ENCODE results near the gene RNF125. TPM values are rescaled to one million over a fixed set of nuclear protein-coding genes. Genes with fewer than 3 reads are reported as not detected.

Gene RNF125
- polyA plus RNA-seq, 1 of the 3 experiments (the other 2 are of a cell fraction), result 0.05 TPM

DNA sequence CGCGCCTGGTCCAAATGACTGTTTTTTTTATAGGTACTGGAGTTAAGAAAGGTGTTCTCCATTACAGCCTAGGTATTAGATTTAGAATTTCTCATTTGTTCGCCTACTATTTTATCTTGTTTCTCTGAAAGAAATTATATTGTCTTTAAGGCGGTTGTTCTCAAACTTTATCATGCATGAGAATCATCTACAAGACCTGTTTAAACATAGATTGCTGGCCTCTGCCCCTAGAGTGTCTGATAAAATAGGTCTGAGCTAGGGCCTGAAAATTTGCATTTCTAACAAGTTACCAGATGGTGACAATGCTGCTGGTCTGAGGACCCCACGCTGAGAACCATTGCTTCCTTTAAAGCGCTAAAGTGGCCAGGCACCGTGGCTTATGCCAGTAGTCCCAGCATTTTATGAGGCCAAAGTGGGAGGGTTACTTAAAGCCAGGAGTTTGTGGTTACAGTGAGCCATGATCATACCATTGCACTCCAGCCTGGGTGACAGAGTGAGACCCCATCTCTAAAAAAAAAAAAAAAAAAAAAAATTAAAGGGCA, 39.1 kb downstream of the RNF125 start:
- ChIA-PET CTCF (no interaction called here), POLR2A (no interaction called here)
- TF ChIP-seq SMC3 (IDR thresholded peaks at IDR 0.05; ENCODE audit: low read depth, low read length) (no peak), RCOR1 (IDR thresholded peaks at IDR 0.05; ENCODE audit: low read length) (no peak), FOSL2 (IDR thresholded peaks at IDR 0.05; ENCODE audit: borderline replicate concordance, low read depth) (no peak), POLR2AphosphoS5 (IDR thresholded peaks at IDR 0.05; ENCODE audit: low read depth, low read length) (no peak), FOXM1 (IDR thresholded peaks at IDR 0.05; ENCODE audit: low read depth) (no peak), NFIC (IDR thresholded peaks at IDR 0.05; ENCODE audit: borderline replicate concordance) (no peak), GATA2 (CRISPR knock-in tag; IDR thresholded peaks at IDR 0.05) (no peak), GABPA (IDR thresholded peaks at IDR 0.05; ENCODE audit: low read depth) (no peak), RFX5 (IDR thresholded peaks at IDR 0.05; ENCODE audit: low read length) (no peak), SIN3A (IDR thresholded peaks at IDR 0.05; ENCODE audit: borderline replicate concordance, low read depth, low read length) (no peak), CHD2 (IDR thresholded peaks at IDR 0.05; ENCODE audit: low read length, partially characterized antibody) (no peak), TEAD4 (IDR thresholded peaks at IDR 0.05; ENCODE audit: borderline replicate concordance, insufficient read depth) (no peak), EZH2phosphoT487 (IDR thresholded peaks at IDR 0.05; ENCODE audit: borderline replicate concordance, low read depth) (no peak)
- TF ChIP-seq, protein P1, sequence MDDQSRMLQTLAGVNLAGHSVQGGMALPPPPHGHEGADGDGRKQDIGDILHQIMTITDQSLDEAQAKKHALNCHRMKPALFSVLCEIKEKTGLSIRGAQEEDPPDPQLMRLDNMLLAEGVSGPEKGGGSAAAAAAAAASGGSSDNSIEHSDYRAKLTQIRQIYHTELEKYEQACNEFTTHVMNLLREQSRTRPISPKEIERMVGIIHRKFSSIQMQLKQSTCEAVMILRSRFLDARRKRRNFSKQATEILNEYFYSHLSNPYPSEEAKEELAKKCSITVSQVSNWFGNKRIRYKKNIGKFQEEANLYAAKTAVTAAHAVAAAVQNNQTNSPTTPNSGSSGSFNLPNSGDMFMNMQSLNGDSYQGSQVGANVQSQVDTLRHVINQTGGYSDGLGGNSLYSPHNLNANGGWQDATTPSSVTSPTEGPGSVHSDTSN (IDR thresholded peaks at IDR 0.05), result no peak
- TF ChIP-seq, protein P2, sequence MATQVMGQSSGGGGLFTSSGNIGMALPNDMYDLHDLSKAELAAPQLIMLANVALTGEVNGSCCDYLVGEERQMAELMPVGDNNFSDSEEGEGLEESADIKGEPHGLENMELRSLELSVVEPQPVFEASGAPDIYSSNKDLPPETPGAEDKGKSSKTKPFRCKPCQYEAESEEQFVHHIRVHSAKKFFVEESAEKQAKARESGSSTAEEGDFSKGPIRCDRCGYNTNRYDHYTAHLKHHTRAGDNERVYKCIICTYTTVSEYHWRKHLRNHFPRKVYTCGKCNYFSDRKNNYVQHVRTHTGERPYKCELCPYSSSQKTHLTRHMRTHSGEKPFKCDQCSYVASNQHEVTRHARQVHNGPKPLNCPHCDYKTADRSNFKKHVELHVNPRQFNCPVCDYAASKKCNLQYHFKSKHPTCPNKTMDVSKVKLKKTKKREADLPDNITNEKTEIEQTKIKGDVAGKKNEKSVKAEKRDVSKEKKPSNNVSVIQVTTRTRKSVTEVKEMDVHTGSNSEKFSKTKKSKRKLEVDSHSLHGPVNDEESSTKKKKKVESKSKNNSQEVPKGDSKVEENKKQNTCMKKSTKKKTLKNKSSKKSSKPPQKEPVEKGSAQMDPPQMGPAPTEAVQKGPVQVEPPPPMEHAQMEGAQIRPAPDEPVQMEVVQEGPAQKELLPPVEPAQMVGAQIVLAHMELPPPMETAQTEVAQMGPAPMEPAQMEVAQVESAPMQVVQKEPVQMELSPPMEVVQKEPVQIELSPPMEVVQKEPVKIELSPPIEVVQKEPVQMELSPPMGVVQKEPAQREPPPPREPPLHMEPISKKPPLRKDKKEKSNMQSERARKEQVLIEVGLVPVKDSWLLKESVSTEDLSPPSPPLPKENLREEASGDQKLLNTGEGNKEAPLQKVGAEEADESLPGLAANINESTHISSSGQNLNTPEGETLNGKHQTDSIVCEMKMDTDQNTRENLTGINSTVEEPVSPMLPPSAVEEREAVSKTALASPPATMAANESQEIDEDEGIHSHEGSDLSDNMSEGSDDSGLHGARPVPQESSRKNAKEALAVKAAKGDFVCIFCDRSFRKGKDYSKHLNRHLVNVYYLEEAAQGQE (IDR thresholded peaks at IDR 0.05; ENCODE audit: low read depth, low read length), result no peak
- TF ChIP-seq, protein P3, sequence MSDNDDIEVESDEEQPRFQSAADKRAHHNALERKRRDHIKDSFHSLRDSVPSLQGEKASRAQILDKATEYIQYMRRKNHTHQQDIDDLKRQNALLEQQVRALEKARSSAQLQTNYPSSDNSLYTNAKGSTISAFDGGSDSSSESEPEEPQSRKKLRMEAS (IDR thresholded peaks at IDR 0.05; ENCODE audit: low read depth), result no peak
- TF ChIP-seq, protein P4, sequence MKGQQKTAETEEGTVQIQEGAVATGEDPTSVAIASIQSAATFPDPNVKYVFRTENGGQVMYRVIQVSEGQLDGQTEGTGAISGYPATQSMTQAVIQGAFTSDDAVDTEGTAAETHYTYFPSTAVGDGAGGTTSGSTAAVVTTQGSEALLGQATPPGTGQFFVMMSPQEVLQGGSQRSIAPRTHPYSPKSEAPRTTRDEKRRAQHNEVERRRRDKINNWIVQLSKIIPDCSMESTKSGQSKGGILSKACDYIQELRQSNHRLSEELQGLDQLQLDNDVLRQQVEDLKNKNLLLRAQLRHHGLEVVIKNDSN (IDR thresholded peaks at IDR 0.05; ENCODE audit: borderline replicate concordance, low read depth), result no peak
- no peaks in the 10 kb centered on the region for H4K20me1 ChIP-seq (ENCODE audit: insufficient read depth)
- H3K9me3 ChIP-seq, result no peaks in the 10 kb centered on the region
- H2AFZ ChIP-seq (ENCODE audit: low read depth), result no peak overlapping the region
- H3K4me3 ChIP-seq (ENCODE audit: low read depth in 2 of 2, low read length in 1 of 2), result no peak overlapping the region
- no peak overlapping the region for H3K27ac ChIP-seq (ENCODE audit: low read depth in 2 of 2, low read length in 1 of 2)
- no peak overlapping the region for H3K9ac ChIP-seq
- no peaks in the 10 kb centered on the region for H3K36me3 ChIP-seq (replicated peaks in 1 of 2; ENCODE audit: control insufficient read depth in 1 of 2, insufficient read depth in 2 of 2, low read length in 1 of 2)
- H3K27me3 ChIP-seq (ENCODE audit: insufficient read depth), result no peaks in the 10 kb centered on the region
- no peaks in the 10 kb centered on the region for H3K9me2 ChIP-seq
- no peak overlapping the region for H3K4me2 ChIP-seq
- H3K79me2 ChIP-seq (ENCODE audit: insufficient read depth), result no peaks in the 10 kb centered on the region
- 78% methylated on average over 7 of the region's 7 CpGs for WGBS (ENCODE audit: low lambda C conversion rate)
- H3K4me1 ChIP-seq (ENCODE audit: control insufficient read depth in 1 of 2, insufficient read depth in 2 of 2, low read depth in 1 of 2, low read length in 1 of 2), result no peaks in the 10 kb centered on the region
- no peaks in the 10 kb centered on the region for H3F3A ChIP-seq (replicated peaks; ENCODE audit: insufficient read depth)
- no peak for DNase-seq
